Measurements from ENCODE around the gene SEC63.
A peak's percentile ranks its signal among the peaks of the same experiment; 100 is the strongest.

Gene SEC63

DNA sequence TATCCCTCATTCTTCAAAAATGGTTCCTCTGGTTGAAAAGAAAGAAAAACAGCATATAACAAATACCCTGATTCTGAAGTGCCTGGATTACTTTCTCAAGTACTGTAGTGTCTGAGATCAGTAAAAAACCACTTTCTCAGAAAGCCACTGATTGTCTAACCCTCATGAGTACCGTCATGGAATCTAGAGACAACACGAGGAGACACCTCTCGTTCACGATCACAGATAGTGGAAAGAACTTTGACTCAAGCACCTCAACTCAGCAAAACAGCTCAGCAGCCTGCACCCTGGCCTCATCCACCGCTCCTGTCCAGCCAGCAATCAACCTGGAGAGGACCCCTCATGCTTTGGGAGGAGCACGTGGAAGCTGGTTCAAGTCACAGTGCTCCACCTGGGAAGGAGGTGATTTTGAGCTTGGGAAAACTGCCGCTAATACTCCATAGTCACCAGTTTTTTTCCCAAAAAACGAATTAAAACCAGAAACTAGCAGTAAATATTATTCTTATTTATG, 134.9 kb downstream of the SEC63 start:
- no peaks in the 10 kb centered on the region; the same call in 1 of the 2 replicates for H3K27me3 ChIP-seq (ENCODE audit: insufficient read depth, low read length)
- H4K20me1 ChIP-seq (ENCODE audit: insufficient read depth, low read length) = no peaks in the 10 kb centered on the region
- TF ChIP-seq EZH2 (IDR thresholded peaks at IDR 0.05; ENCODE audit: borderline replicate concordance, low read length) = no peak
- TF ChIP-seq, protein P1, sequence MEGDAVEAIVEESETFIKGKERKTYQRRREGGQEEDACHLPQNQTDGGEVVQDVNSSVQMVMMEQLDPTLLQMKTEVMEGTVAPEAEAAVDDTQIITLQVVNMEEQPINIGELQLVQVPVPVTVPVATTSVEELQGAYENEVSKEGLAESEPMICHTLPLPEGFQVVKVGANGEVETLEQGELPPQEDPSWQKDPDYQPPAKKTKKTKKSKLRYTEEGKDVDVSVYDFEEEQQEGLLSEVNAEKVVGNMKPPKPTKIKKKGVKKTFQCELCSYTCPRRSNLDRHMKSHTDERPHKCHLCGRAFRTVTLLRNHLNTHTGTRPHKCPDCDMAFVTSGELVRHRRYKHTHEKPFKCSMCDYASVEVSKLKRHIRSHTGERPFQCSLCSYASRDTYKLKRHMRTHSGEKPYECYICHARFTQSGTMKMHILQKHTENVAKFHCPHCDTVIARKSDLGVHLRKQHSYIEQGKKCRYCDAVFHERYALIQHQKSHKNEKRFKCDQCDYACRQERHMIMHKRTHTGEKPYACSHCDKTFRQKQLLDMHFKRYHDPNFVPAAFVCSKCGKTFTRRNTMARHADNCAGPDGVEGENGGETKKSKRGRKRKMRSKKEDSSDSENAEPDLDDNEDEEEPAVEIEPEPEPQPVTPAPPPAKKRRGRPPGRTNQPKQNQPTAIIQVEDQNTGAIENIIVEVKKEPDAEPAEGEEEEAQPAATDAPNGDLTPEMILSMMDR (IDR thresholded peaks at IDR 0.05; ENCODE audit: low read length) = no peak
- H3K9me2 ChIP-seq (ENCODE audit: low read depth, low read length) = no peaks in the 10 kb centered on the region
- no peaks in the 10 kb centered on the region for H3F3A ChIP-seq (ENCODE audit: insufficient read depth, low read length)
- no peaks in the 10 kb centered on the region for H3K79me2 ChIP-seq (ENCODE audit: insufficient read depth, low read length)
- no peaks in the 10 kb centered on the region for H3K9me3 ChIP-seq (ENCODE audit: low read length)
- peaks cover 43% of the 10 kb centered on the region for H3K4me1 ChIP-seq (ENCODE audit: insufficient read depth, low read length, severe bottlenecking)
- H2AFZ ChIP-seq (ENCODE audit: low read length) = 0 out of 2 replicates have a peak overlapping the region, but pooled peaks have one; percentile 29
- H3K36me3 ChIP-seq (ENCODE audit: insufficient read depth, low read length) = no peaks in the 10 kb centered on the region
- H3K27ac ChIP-seq (ENCODE audit: low read depth, low read length, poor library complexity, severe bottlenecking) = no peak overlapping the region
- peak overlapping the region; percentile 48 for H3K4me3 ChIP-seq (ENCODE audit: low read depth, low read length, poor library complexity, severe bottlenecking)
- H3K9ac ChIP-seq (ENCODE audit: low read length) = no peak overlapping the region
- peak overlapping the region; percentile 67 for H3K4me2 ChIP-seq (ENCODE audit: low read length)

- Histone ChIP-seq H3K27ac (ENCODE audit: low read depth, low read length, poor library complexity, severe bottlenecking) (no peak overlapping the region), H2AFZ (ENCODE audit: low read length) (no peak overlapping the region), H3K36me3 (ENCODE audit: insufficient read depth, low read length) (no peaks in the 10 kb centered on the region), H4K20me1 (ENCODE audit: insufficient read depth, low read length) (no peaks in the 10 kb centered on the region), H3K9ac (ENCODE audit: low read length) (no peak overlapping the region), H3K4me3 (ENCODE audit: low read depth, low read length, poor library complexity, severe bottlenecking) (peak overlapping the region; percentile 48), H3K9me3 (ENCODE audit: low read length) (no peaks in the 10 kb centered on the region), H3K27me3 (ENCODE audit: insufficient read depth, low read length) (no peaks in the 10 kb centered on the region; the same call in 1 of the 2 replicates), H3K9me2 (ENCODE audit: low read depth, low read length) (no peaks in the 10 kb centered on the region), H3K4me1 (ENCODE audit: insufficient read depth, low read length, severe bottlenecking) (peaks cover 43% of the 10 kb centered on the region), H3F3A (ENCODE audit: insufficient read depth, low read length) (no peaks in the 10 kb centered on the region), H3K79me2 (ENCODE audit: insufficient read depth, low read length) (no peaks in the 10 kb centered on the region), H3K4me2 (ENCODE audit: low read length) (peak overlapping the region; percentile 67)
- TF ChIP-seq, protein P1 (IDR thresholded peaks at IDR 0.05; ENCODE audit: low read length) = no peak
- TF ChIP-seq EZH2 (IDR thresholded peaks at IDR 0.05; ENCODE audit: borderline replicate concordance, low read length) = no peak
These were observed 135.6 kb downstream of the SEC63 start for GRCh38 chr6:107822176-107823046.

- H3K27ac ChIP-seq (ENCODE audit: low read depth, low read length, poor library complexity, severe bottlenecking) = no peak overlapping the region
- H3K36me3 ChIP-seq (ENCODE audit: insufficient read depth, low read length) = no peaks in the 10 kb centered on the region
- H4K20me1 ChIP-seq (ENCODE audit: insufficient read depth, low read length) = no peaks in the 10 kb centered on the region
- peaks cover 43% of the 10 kb centered on the region for H3K4me1 ChIP-seq (ENCODE audit: insufficient read depth, low read length, severe bottlenecking)
- no peaks in the 10 kb centered on the region for H3K9me2 ChIP-seq (ENCODE audit: low read depth, low read length)
- H2AFZ ChIP-seq (ENCODE audit: low read length) = no peak overlapping the region
- H3K9ac ChIP-seq (ENCODE audit: low read length) = no peak overlapping the region
- H3K27me3 ChIP-seq (ENCODE audit: insufficient read depth, low read length) = no peaks in the 10 kb centered on the region; the same call in 1 of the 2 replicates
- no peaks in the 10 kb centered on the region for H3F3A ChIP-seq (ENCODE audit: insufficient read depth, low read length)
- no peaks in the 10 kb centered on the region for H3K9me3 ChIP-seq (ENCODE audit: low read length)
- H3K4me3 ChIP-seq (ENCODE audit: low read depth, low read length, poor library complexity, severe bottlenecking) = no peak overlapping the region
- TF ChIP-seq EZH2 (IDR thresholded peaks at IDR 0.05; ENCODE audit: borderline replicate concordance, low read length) = no peak
- TF ChIP-seq, protein P1 (IDR thresholded peaks at IDR 0.05; ENCODE audit: low read length) = no peak
- no peaks in the 10 kb centered on the region for H3K79me2 ChIP-seq (ENCODE audit: insufficient read depth, low read length)
- H3K4me2 ChIP-seq (ENCODE audit: low read length) = no peak overlapping the region
These were observed 136.4 kb downstream of the SEC63 start for GRCh38 chr6:107821591-107821990.

Data from OCI-LY1 (cell line).